WTC11 (cell line): ENCODE measurements around the gene CEP120. TPM values are rescaled to one million over a fixed set of nuclear protein-coding genes. Genes with fewer than 3 reads are reported as not detected.
A peak's percentile ranks its signal among the peaks of the same experiment; 100 is the strongest.

Experiments
- ATAC-seq: fragments of 200-7000 bp; cut with Tn5 transposase; 2 replicates; pipeline ENCODE4 v1.10.0; 2021; ENCODE audit warnings: mild to moderate bottlenecking, moderate library complexity
- CTCF ChIA-PET: fragments of 300-600 bp; sonication (Branson Sonifier 250); formaldehyde crosslinking; loops from one replicate; lab custom pipeline; 2021; ENCODE audit warnings: antibody characterized with exemption; lab: Charles Lee
- POLR2A ChIA-PET: fragments of 350-600 bp; sonication (Branson Sonifier 250); formaldehyde crosslinking; loops from one replicate; lab custom pipeline; 2021; ENCODE audit warnings: antibody characterized with exemption; lab: Charles Lee
- DNase-seq: peaks from one replicate; pipeline ENCODE4 v3.0.0; 2021; ENCODE audit warnings: low spot score
- H3K27ac Mint-ChIP-seq: 2 replicates; pipeline ENCODE4 v1.8.0; 2021; ENCODE audit warnings: mixed read lengths
- H3K27me3 Mint-ChIP-seq: 2 replicates; pipeline ENCODE4 v1.8.0; 2021; ENCODE audit warnings: low read depth, mild to moderate bottlenecking, moderate library complexity, mixed read lengths
- H3K36me3 Mint-ChIP-seq: 2 replicates; pipeline ENCODE4 v1.8.0; 2021; ENCODE audit warnings: mixed read lengths
- H3K4me1 Mint-ChIP-seq: 2 replicates; pipeline ENCODE4 v1.8.0; 2022; ENCODE audit warnings: mixed read lengths
- H3K4me3 Mint-ChIP-seq: 2 replicates; pipeline ENCODE4 v1.8.0; 2021; ENCODE audit warnings: mild to moderate bottlenecking, moderate library complexity, mixed read lengths
- H3K9me3 Mint-ChIP-seq: 2 replicates; pipeline ENCODE4 v1.8.0; 2021; ENCODE audit warnings: mixed read lengths
- ATF1 ChIP-seq: sonication (generic); formaldehyde crosslinking; IDR thresholded peaks from 2 replicates; pipeline ENCODE4 v1.8.1; 2023; ENCODE audit warnings: mild to moderate bottlenecking, moderate library complexity, missing genetic modification reagents
- CREM ChIP-seq: sonication (generic); formaldehyde crosslinking; IDR thresholded peaks from 2 replicates; pipeline ENCODE4 v1.8.1; 2022; ENCODE audit warnings: mild to moderate bottlenecking, missing genetic modification reagents, moderate library complexity
- E2F5 ChIP-seq: sonication (generic); formaldehyde crosslinking; IDR thresholded peaks from 2 replicates; pipeline ENCODE4 v1.8.1; 2022; ENCODE audit warnings: mild to moderate bottlenecking, moderate library complexity, missing genetic modification reagents
- FOXJ3 ChIP-seq: sonication (generic); formaldehyde crosslinking; IDR thresholded peaks from 2 replicates; pipeline ENCODE4 v1.9.0; 2021; ENCODE audit warnings: missing genetic modification reagents, mild to moderate bottlenecking, borderline replicate concordance
- FOXP1 ChIP-seq: sonication (generic); formaldehyde crosslinking; IDR thresholded peaks from 2 replicates; pipeline ENCODE4 v1.8.0; 2022; ENCODE audit warnings: missing genetic modification reagents, mild to moderate bottlenecking, moderate library complexity, borderline replicate concordance
- GABPB1 ChIP-seq: sonication (generic); formaldehyde crosslinking; IDR thresholded peaks from 2 replicates; pipeline ENCODE4 v1.8.1; 2023; ENCODE audit warnings: mild to moderate bottlenecking, missing genetic modification reagents
- GTF2I ChIP-seq: fragments of 250-450 bp; sonication (Bioruptor Pico); conservative IDR thresholded peaks from 2 replicates; pipeline ENCODE4 v1.4.0; 2021; ENCODE audit warnings: mild to moderate bottlenecking
- HMGA2 ChIP-seq: fragments of 250-450 bp; sonication (Bioruptor Pico); IDR thresholded peaks from 2 replicates; pipeline ENCODE4 v1.4.0; 2021; ENCODE audit warnings: mild to moderate bottlenecking, moderate library complexity
- HMGXB4 ChIP-seq: sonication (generic); formaldehyde crosslinking; IDR thresholded peaks from 2 replicates; pipeline ENCODE4 v1.8.1; 2023; ENCODE audit warnings: mild to moderate bottlenecking, moderate library complexity, missing genetic modification reagents
- MYBL2 ChIP-seq: sonication (generic); formaldehyde crosslinking; IDR thresholded peaks from 2 replicates; pipeline ENCODE4 v1.8.1; 2023; ENCODE audit warnings: mild to moderate bottlenecking, moderate library complexity, missing genetic modification reagents
- NFYB ChIP-seq: sonication (generic); formaldehyde crosslinking; conservative IDR thresholded peaks from 2 replicates; pipeline ENCODE4 v1.8.0; 2022; ENCODE audit warnings: low read depth, missing genetic modification reagents
- RORB ChIP-seq: fragments of 250-450 bp; sonication (Bioruptor Pico); IDR thresholded peaks from 2 replicates; pipeline ENCODE4 v1.9.0; 2021; ENCODE audit warnings: mild to moderate bottlenecking
- SOX15 ChIP-seq: fragments of 250-450 bp; sonication (Bioruptor Pico); IDR thresholded peaks from 2 replicates; pipeline ENCODE4 v1.9.0; 2021; ENCODE audit warnings: mild to moderate bottlenecking
- TEAD4 ChIP-seq: sonication (generic); formaldehyde crosslinking; IDR thresholded peaks from 2 replicates; pipeline ENCODE4 v1.8.0; 2022; ENCODE audit warnings: mild to moderate bottlenecking, missing genetic modification reagents
- ZNF232 ChIP-seq: sonication (generic); formaldehyde crosslinking; IDR thresholded peaks from 2 replicates; pipeline ENCODE4 v1.8.0; 2022; ENCODE audit warnings: mild to moderate bottlenecking, missing genetic modification reagents
- total RNA-seq: library from RNA; stranded (reverse); gene quantifications from 3 replicates; pipeline ENCODE4 v1.2.3, GENCODE V29; 2021
- TF ChIP-seq, protein P1 (sequence below): fragments of 250-450 bp; sonication (Bioruptor Pico); IDR thresholded peaks from 2 replicates; pipeline ENCODE4 v1.9.0; 2021; ENCODE audit warnings: mild to moderate bottlenecking
- TF ChIP-seq, protein P2 (sequence below): sonication (generic); formaldehyde crosslinking; IDR thresholded peaks from 2 replicates; pipeline ENCODE4 v1.8.0; 2022; ENCODE audit warnings: mild to moderate bottlenecking, missing genetic modification reagents
- TF ChIP-seq, protein P3 (sequence below): sonication (generic); formaldehyde crosslinking; IDR thresholded peaks from 2 replicates; pipeline ENCODE4 v1.8.1; 2023; ENCODE audit warnings: mild to moderate bottlenecking, missing genetic modification reagents
- TF ChIP-seq, protein P4 (sequence below): sonication (generic); formaldehyde crosslinking; IDR thresholded peaks from 2 replicates; pipeline ENCODE4 v1.8.0; 2023; ENCODE audit warnings: missing genetic modification reagents

The CEP120 gene
- total RNA-seq, 1 experiment from 2014 or later: 15.2 TPM

GRCh38 chr5:123425431-123425830 is 2.2 kb upstream of the CEP120 start:
- Mint-ChIP-seq H3K9me3 (no peaks in the 10 kb centered on the region), H3K4me3 (no peak overlapping the region)

DNA sequence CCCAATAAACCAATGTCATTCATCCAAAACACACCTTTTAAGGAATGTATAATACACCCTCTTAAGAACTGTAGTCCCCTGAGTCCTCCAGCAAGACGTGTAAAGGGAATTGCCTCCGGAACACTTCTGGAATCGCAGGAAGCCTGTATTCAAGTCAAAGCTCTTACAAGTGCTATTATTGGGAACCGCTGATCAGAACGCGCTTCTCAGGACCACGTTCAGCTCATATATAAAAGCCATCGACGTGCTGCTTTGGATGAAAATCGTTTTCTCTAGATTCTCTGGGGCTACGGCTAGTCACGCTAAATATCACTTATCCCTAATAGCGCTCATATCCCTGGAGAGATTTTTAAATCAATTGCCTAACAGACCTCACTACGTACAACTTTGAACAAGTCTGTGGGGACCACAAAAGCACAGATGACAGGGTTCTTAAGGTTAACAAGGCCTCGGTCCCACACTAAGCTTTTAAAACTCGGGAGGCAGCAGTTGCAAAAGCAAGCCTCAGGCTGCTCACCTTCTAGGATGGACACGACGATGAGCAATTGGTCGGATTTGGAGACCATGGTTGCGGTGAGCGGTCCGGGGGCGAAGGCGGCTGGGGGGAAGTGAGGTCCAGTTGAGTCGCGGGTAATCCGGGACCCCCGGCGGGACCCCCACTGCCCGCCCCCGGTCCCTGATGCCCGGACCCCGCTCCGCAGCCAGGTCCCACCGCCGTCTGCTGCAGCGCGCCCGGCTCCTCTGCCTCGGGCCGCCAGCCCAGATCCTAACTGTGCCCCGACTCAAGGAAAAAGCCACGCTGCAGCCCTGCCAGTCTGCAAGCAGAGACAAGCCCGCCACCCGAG is 548 bp downstream of the CEP120 start:
- H3K27ac Mint-ChIP-seq: no peak overlapping the region
- CTCF ChIA-PET: interaction anchor here (0.6 to 2.6 kb wide), 29 partner anchors 8 to 906 kb away, joined by 3 to 28 read pairs (median 5); partner anchors contain the start of gene CSNK1G3
- H3K9me3 Mint-ChIP-seq: no peaks in the 10 kb centered on the region
- peaks cover 5% of the 10 kb centered on the region for H3K36me3 Mint-ChIP-seq
- H3K4me1 Mint-ChIP-seq: peaks cover 10% of the 10 kb centered on the region
- POLR2A ChIA-PET: interaction anchor here (0.5 to 1.6 kb wide), 14 partner anchors 8 to 387 kb away, joined by 3 to 12 read pairs (median 4); partner anchors contain the start of gene CSNK1G3
- ATAC-seq (peak; percentile 2), DNase-seq (no peak)
- no peaks in the 10 kb centered on the region for H3K27me3 Mint-ChIP-seq
- H3K4me3 Mint-ChIP-seq: no peak overlapping the region
- TF ChIP-seq, protein P1, sequence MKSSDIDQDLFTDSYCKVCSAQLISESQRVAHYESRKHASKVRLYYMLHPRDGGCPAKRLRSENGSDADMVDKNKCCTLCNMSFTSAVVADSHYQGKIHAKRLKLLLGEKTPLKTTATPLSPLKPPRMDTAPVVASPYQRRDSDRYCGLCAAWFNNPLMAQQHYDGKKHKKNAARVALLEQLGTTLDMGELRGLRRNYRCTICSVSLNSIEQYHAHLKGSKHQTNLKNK (CRISPR knock-in tag): no peak
- TF ChIP-seq TEAD4 (CRISPR knock-in tag) (no peak), SOX15 (CRISPR knock-in tag) (no peak), FOXP1 (CRISPR knock-in tag) (peak; percentile 53; the same call in 1 of the 2 replicates), GABPB1 (CRISPR knock-in tag) (no peak), HMGXB4 (CRISPR knock-in tag) (no peak), FOXJ3 (CRISPR knock-in tag) (no peak), NFYB (CRISPR knock-in tag) (no peak), RORB (CRISPR knock-in tag) (no peak)
- TF ChIP-seq, protein P2, sequence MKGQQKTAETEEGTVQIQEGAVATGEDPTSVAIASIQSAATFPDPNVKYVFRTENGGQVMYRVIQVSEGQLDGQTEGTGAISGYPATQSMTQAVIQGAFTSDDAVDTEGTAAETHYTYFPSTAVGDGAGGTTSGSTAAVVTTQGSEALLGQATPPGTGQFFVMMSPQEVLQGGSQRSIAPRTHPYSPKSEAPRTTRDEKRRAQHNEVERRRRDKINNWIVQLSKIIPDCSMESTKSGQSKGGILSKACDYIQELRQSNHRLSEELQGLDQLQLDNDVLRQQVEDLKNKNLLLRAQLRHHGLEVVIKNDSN: no peak
- TF ChIP-seq, protein P3, sequence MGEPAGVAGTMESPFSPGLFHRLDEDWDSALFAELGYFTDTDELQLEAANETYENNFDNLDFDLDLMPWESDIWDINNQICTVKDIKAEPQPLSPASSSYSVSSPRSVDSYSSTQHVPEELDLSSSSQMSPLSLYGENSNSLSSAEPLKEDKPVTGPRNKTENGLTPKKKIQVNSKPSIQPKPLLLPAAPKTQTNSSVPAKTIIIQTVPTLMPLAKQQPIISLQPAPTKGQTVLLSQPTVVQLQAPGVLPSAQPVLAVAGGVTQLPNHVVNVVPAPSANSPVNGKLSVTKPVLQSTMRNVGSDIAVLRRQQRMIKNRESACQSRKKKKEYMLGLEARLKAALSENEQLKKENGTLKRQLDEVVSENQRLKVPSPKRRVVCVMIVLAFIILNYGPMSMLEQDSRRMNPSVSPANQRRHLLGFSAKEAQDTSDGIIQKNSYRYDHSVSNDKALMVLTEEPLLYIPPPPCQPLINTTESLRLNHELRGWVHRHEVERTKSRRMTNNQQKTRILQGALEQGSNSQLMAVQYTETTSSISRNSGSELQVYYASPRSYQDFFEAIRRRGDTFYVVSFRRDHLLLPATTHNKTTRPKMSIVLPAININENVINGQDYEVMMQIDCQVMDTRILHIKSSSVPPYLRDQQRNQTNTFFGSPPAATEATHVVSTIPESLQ (CRISPR knock-in tag): no peak

More at GRCh38 chr5:123425431-123425830, 2.2 kb upstream of the CEP120 start:
- no peak overlapping the region; the same call in 1 of the 2 replicates for H3K27ac Mint-ChIP-seq
- TF ChIP-seq ATF1 (CRISPR knock-in tag): no peak
- no peak for TF ChIP-seq E2F5
- no peak for TF ChIP-seq ZNF232
- no peak for TF ChIP-seq CREM (CRISPR knock-in tag)
- TF ChIP-seq MYBL2 (CRISPR knock-in tag): no peak
- TF ChIP-seq, protein P4, sequence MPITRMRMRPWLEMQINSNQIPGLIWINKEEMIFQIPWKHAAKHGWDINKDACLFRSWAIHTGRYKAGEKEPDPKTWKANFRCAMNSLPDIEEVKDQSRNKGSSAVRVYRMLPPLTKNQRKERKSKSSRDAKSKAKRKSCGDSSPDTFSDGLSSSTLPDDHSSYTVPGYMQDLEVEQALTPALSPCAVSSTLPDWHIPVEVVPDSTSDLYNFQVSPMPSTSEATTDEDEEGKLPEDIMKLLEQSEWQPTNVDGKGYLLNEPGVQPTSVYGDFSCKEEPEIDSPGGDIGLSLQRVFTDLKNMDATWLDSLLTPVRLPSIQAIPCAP (CRISPR knock-in tag): no peak
- no peak for TF ChIP-seq FOXP1 (CRISPR knock-in tag)
- no peak for TF ChIP-seq HMGXB4 (CRISPR knock-in tag)
- TF ChIP-seq, protein P1 (CRISPR knock-in tag): no peak
- TF ChIP-seq GTF2I (CRISPR knock-in tag): no peak
- TF ChIP-seq HMGA2 (CRISPR knock-in tag): no peak
- peaks cover 8% of the 10 kb centered on the region for H3K4me1 Mint-ChIP-seq
- no peak for ATAC-seq
- no peak for DNase-seq
- ChIA-PET POLR2A (no interaction called here), CTCF (no interaction called here)
- no peaks in the 10 kb centered on the region for H3K27me3 Mint-ChIP-seq
- H3K36me3 Mint-ChIP-seq: no peaks in the 10 kb centered on the region
